SK-N-SH (cell line): ENCODE measurements around the gene SLC28A3.

Experiments
- CTCF ChIP-seq: fragments of 200-600 bp; sonication (generic); IDR thresholded peaks from 2 replicates; pipeline ENCODE4 v1.6.1; 2017; ENCODE audit warnings: antibody characterized with exemption, mild to moderate bottlenecking, moderate library complexity
- EP300 ChIP-seq, 2 experiments: IDR thresholded peaks; 2 replicates each; pipeline versions ENCODE4 v1.4.0 to v1.6.1; 2012; ENCODE audit warnings: borderline replicate concordance in 1 of 2, low read depth in 1 of 2, low read length in 1 of 2
- MAX ChIP-seq: IDR thresholded peaks from 2 replicates; pipeline ENCODE4 v1.4.0; 2012; ENCODE audit warnings: low read depth
- MXI1 ChIP-seq: IDR thresholded peaks from 2 replicates; pipeline ENCODE4 v1.6.1; 2012; ENCODE audit warnings: mild to moderate bottlenecking, low read depth, low read length, improper control_type of control experiment
- POLR2AphosphoS5 ChIP-seq: IDR thresholded peaks from 2 replicates; pipeline ENCODE4 v1.6.1; 2012; ENCODE audit warnings: low read depth, low read length
- REST ChIP-seq: IDR thresholded peaks from 2 replicates; pipeline ENCODE4 v1.6.1; 2012; ENCODE audit warnings: mild to moderate bottlenecking, low read depth, low read length, moderate library complexity
- YY1 ChIP-seq: IDR thresholded peaks from 2 replicates; pipeline ENCODE4 v1.4.0; 2012; ENCODE audit warnings: low read depth, mild to moderate bottlenecking

GRCh38 chr9:84271531-84271900, 69.0 kb downstream of the SLC28A3 start:
- TF ChIP-seq CTCF = no peak
- no peak for TF ChIP-seq POLR2AphosphoS5
- no peak for TF ChIP-seq MAX
- no peak for TF ChIP-seq EP300 (IDR thresholded peaks at IDR 0.05; ENCODE audit: borderline replicate concordance in 1 of 2, low read depth in 1 of 2, low read length in 1 of 2)
- no peak for TF ChIP-seq YY1
- TF ChIP-seq MXI1 = peak; percentile 78
- TF ChIP-seq REST = no peak
